Measurements from ENCODE around the gene PAH.

The PAH gene

DNA sequence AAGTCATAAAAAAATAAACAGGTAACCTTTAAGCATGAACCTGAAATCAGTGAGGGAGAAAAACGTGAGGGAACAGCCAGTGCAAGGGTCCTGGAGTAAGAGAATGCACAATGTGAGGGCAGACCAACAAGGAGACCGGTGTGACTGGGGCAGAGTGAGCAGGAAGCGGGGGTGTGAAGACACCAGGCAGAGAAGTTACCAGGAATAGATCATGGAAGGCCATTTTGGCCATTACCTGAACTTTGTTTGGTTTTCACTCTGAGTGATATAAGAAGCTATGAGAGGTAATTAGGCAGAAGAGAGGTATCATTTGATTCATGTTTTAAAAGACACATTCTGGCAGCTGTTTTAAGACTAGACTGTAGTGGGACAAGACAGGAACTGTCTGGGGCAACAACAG is 15.0 kb downstream of the PAH start:
- H3K36me3 Mint-ChIP-seq (ENCODE audit: low read depth) = no peaks in the 10 kb centered on the region
- no peaks in the 10 kb centered on the region for H3K4me1 Mint-ChIP-seq
- no peak for TF ChIP-seq CTCF (IDR thresholded peaks at IDR 0.05; ENCODE audit: unreplicated experiment in 3 of 3)
- H3K27me3 Mint-ChIP-seq (ENCODE audit: low read depth) = peaks cover 5% of the 10 kb centered on the region
- no peak overlapping the region for H3K4me3 Mint-ChIP-seq
- H3K9me3 Mint-ChIP-seq = no peaks in the 10 kb centered on the region
- no peak overlapping the region for H3K27ac Mint-ChIP-seq

GRCh38 chr12:102900389-102900788 is 16.7 kb downstream of the PAH start:
- no peak for TF ChIP-seq CTCF (IDR thresholded peaks at IDR 0.05; ENCODE audit: unreplicated experiment in 3 of 3)
- H3K36me3 Mint-ChIP-seq (ENCODE audit: low read depth) = no peaks in the 10 kb centered on the region
- no peaks in the 10 kb centered on the region for H3K9me3 Mint-ChIP-seq
- no peak overlapping the region for H3K4me3 Mint-ChIP-seq
- peaks cover 5% of the 10 kb centered on the region for H3K27me3 Mint-ChIP-seq (ENCODE audit: low read depth)
- H3K4me1 Mint-ChIP-seq = no peaks in the 10 kb centered on the region
- no peak overlapping the region for H3K27ac Mint-ChIP-seq

DNA sequence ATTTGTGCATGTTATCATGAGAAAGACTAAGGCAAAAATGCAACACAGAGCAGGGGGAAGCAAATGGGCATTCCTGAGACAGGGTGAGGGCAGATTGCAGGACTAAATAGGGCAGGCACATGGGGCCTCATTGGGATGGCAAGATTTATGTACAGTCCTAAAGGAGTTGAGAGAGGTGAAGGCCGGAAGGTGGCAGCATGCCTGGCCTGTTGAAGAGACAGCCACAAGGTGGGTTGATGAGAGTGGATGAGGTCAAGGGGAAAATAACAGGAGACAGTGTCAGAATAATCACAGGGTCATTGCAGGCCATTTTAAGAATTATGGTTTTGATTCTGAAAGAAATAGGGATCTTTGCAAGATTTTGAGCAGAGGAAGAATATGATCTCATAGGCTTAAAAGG is 21.0 kb downstream of the PAH start:
- Mint-ChIP-seq H3K27me3 (ENCODE audit: low read depth) (no peaks in the 10 kb centered on the region), H3K9me3 (no peaks in the 10 kb centered on the region), H3K36me3 (ENCODE audit: low read depth) (no peaks in the 10 kb centered on the region), H3K4me3 (no peak overlapping the region), H3K27ac (no peak overlapping the region), H3K4me1 (no peaks in the 10 kb centered on the region)
- no peak for TF ChIP-seq CTCF (IDR thresholded peaks at IDR 0.05; ENCODE audit: unreplicated experiment in 3 of 3)

- H3K9me3 Mint-ChIP-seq = no peaks in the 10 kb centered on the region
Measured at GRCh38 chr12:102891756-102892155, 25.3 kb downstream of the PAH start.

GRCh38 chr12:102888511-102888910 is 28.5 kb downstream of the PAH start:
- no peak overlapping the region for H3K27ac Mint-ChIP-seq
- no peaks in the 10 kb centered on the region for H3K36me3 Mint-ChIP-seq (ENCODE audit: low read depth)
- no peak for TF ChIP-seq CTCF (IDR thresholded peaks at IDR 0.05; ENCODE audit: unreplicated experiment in 3 of 3)
- H3K27me3 Mint-ChIP-seq (ENCODE audit: low read depth) = peaks cover under 1% of the 10 kb centered on the region
- H3K9me3 Mint-ChIP-seq = no peaks in the 10 kb centered on the region
- no peak overlapping the region for H3K4me3 Mint-ChIP-seq
- no peaks in the 10 kb centered on the region for H3K4me1 Mint-ChIP-seq

More at GRCh38 chr12:102891756-102892155, 25.3 kb downstream of the PAH start:
- no peak overlapping the region for H3K27ac Mint-ChIP-seq
- no peaks in the 10 kb centered on the region for H3K4me1 Mint-ChIP-seq
- TF ChIP-seq CTCF (IDR thresholded peaks at IDR 0.05; ENCODE audit: unreplicated experiment in 3 of 3) = no peak
- H3K4me3 Mint-ChIP-seq = no peak overlapping the region
- H3K27me3 Mint-ChIP-seq (ENCODE audit: low read depth) = no peaks in the 10 kb centered on the region
- H3K36me3 Mint-ChIP-seq (ENCODE audit: low read depth) = no peaks in the 10 kb centered on the region

- Mint-ChIP-seq H3K27ac (peak overlapping the region in 1 of 3 experiments; percentile 70), H3K27me3 (ENCODE audit: low read depth) (peaks cover 10% of the 10 kb centered on the region), H3K4me3 (peak overlapping the region in 1 of 3 experiments; percentile 37), H3K9me3 (no peaks in the 10 kb centered on the region), H3K36me3 (ENCODE audit: low read depth) (no peaks in the 10 kb centered on the region), H3K4me1 (no peaks in the 10 kb centered on the region)
- TF ChIP-seq CTCF (IDR thresholded peaks at IDR 0.05; ENCODE audit: unreplicated experiment in 3 of 3) = no peak
Measured at GRCh38 chr12:102885043-102885932, 31.8 kb downstream of the PAH start.
